NT2/D1 (cell line): ENCODE data around the gene RHOC.

ENCODE experiments used
- SUZ12 ChIP-seq: IDR thresholded peaks from 2 replicates; pipeline ENCODE4 v1.6.1; 2011; ENCODE audit not compliant: insufficient read length, insufficient read depth; ENCODE audit errors: extremely low read depth
- ZNF274 ChIP-seq: IDR thresholded peaks from 2 replicates; pipeline ENCODE4 v1.6.1; 2011; ENCODE audit warnings: mild to moderate bottlenecking, low read depth, low read length

GRCh38 chr1:112689196-112689841 is 17.6 kb downstream of the RHOC start:
- no peak for TF ChIP-seq ZNF274
- TF ChIP-seq SUZ12, result no peak
